Measurements from ENCODE around the gene LHFPL6. TPM values are rescaled to one million over a fixed set of nuclear protein-coding genes. Genes with fewer than 3 reads are reported as not detected.

Gene LHFPL6
- total and polyA plus RNA-seq, 4 donors, result 22.7 to 115 (median 36.1) TPM

GRCh38 chr13:39556866-39557265, 46.1 kb downstream of the LHFPL6 start:
- H3K27me3 ChIP-seq (ENCODE audit: control insufficient read depth in 3 of 3, insufficient read depth in 3 of 3, low read length in 2 of 3), result no peaks in the 10 kb centered on the region
- H3K9ac ChIP-seq (ENCODE audit: insufficient read depth in 1 of 2, low read length in 2 of 2), result no peak overlapping the region
- DNase-seq (no peak), ATAC-seq (ENCODE audit: insufficient read depth, low FRiP score) (no peak)
- H3K4me1 ChIP-seq (ENCODE audit: control insufficient read depth in 5 of 5, insufficient read depth in 5 of 5, low read length in 5 of 5), result peaks cover 0 to 14% (median 7%) of the 10 kb centered on the region in 5 donors
- H3K27ac ChIP-seq (ENCODE audit: low read depth in 1 of 2, low read length in 1 of 2), result no peak overlapping the region
- 76 to 78% methylated on average over 1 of the region's 1 CpG for WGBS, 2 donors
- TF ChIP-seq CTCF (IDR thresholded peaks at IDR 0.05; ENCODE audit: control extremely low read depth, extremely low read depth), result no peak
- H3K4me3 ChIP-seq, result no peak overlapping the region
- peaks cover 0 to 11% (median 2%) of the 10 kb centered on the region in 4 donors for H3K36me3 ChIP-seq (ENCODE audit: control insufficient read depth in 4 of 4, insufficient read depth in 4 of 4, low read length in 4 of 4)
- no peaks in the 10 kb centered on the region for H3K9me3 ChIP-seq (ENCODE audit: control insufficient read depth in 4 of 4, insufficient read depth in 3 of 4, low read length in 3 of 4)

GRCh38 chr13:39554371-39554770, 48.6 kb downstream of the LHFPL6 start:
- H3K4me1 ChIP-seq (ENCODE audit: control insufficient read depth in 5 of 5, insufficient read depth in 5 of 5, low read length in 5 of 5), result peaks cover 0 to 12% (median 4%) of the 10 kb centered on the region in 5 donors
- no peak overlapping the region for H3K27ac ChIP-seq (ENCODE audit: low read depth in 1 of 2, low read length in 1 of 2)
- H3K9ac ChIP-seq (ENCODE audit: insufficient read depth in 1 of 2, low read length in 2 of 2), result no peak overlapping the region
- H3K36me3 ChIP-seq (ENCODE audit: control insufficient read depth in 4 of 4, insufficient read depth in 4 of 4, low read length in 4 of 4), result peaks cover 0 to 11% (median 3%) of the 10 kb centered on the region in 4 donors
- no peaks in the 10 kb centered on the region for H3K27me3 ChIP-seq (ENCODE audit: control insufficient read depth in 3 of 3, insufficient read depth in 3 of 3, low read length in 2 of 3)
- ATAC-seq (ENCODE audit: insufficient read depth, low FRiP score), result no peak
- no peak for TF ChIP-seq CTCF (IDR thresholded peaks at IDR 0.05; ENCODE audit: control extremely low read depth, extremely low read depth)
- 89 to 91% methylated on average over 3 of the region's 3 CpGs for WGBS, 2 donors
- H3K9me3 ChIP-seq (ENCODE audit: control insufficient read depth in 4 of 4, insufficient read depth in 3 of 4, low read length in 3 of 4), result no peaks in the 10 kb centered on the region
- DNase-seq, result no peak
- no peak overlapping the region for H3K4me3 ChIP-seq

- no peaks in the 10 kb centered on the region for H3K27me3 ChIP-seq (ENCODE audit: control insufficient read depth in 3 of 3, insufficient read depth in 3 of 3, low read length in 2 of 3)
- ATAC-seq (ENCODE audit: insufficient read depth, low FRiP score), result no peak
- WGBS, 2 donors, result 94 to 97% methylated on average over 2 of the region's 2 CpGs
- no peaks in the 10 kb centered on the region for H3K9me3 ChIP-seq (ENCODE audit: control insufficient read depth in 4 of 4, insufficient read depth in 3 of 4, low read length in 3 of 4)
- peaks cover 0 to 11% (median 4%) of the 10 kb centered on the region in 5 donors for H3K4me1 ChIP-seq (ENCODE audit: control insufficient read depth in 5 of 5, insufficient read depth in 5 of 5, low read length in 5 of 5)
- H3K36me3 ChIP-seq (ENCODE audit: control insufficient read depth in 4 of 4, insufficient read depth in 4 of 4, low read length in 4 of 4), result peaks cover 0 to 1% (median 0%) of the 10 kb centered on the region in 4 donors
- H3K27ac ChIP-seq (ENCODE audit: low read depth in 1 of 2, low read length in 1 of 2), result no peak overlapping the region
- no peak overlapping the region for H3K9ac ChIP-seq (ENCODE audit: insufficient read depth in 1 of 2, low read length in 2 of 2)
- no peak for TF ChIP-seq CTCF (IDR thresholded peaks at IDR 0.05; ENCODE audit: control extremely low read depth, extremely low read depth)
- DNase-seq, result peak in 2 of 3 donors; percentile 21 to 43
- no peak overlapping the region for H3K4me3 ChIP-seq
Observed at GRCh38 chr13:39552246-39552645, 50.7 kb downstream of the LHFPL6 start.

- Histone ChIP-seq H3K36me3 (ENCODE audit: control insufficient read depth in 4 of 4, insufficient read depth in 4 of 4, low read length in 4 of 4) (peaks cover 0 to 1% (median 0%) of the 10 kb centered on the region in 4 donors), H3K4me3 (no peak overlapping the region), H3K27me3 (ENCODE audit: control insufficient read depth in 3 of 3, insufficient read depth in 3 of 3, low read length in 2 of 3) (no peaks in the 10 kb centered on the region), H3K9ac (ENCODE audit: insufficient read depth in 1 of 2, low read length in 2 of 2) (no peak overlapping the region), H3K27ac (ENCODE audit: low read depth in 1 of 2, low read length in 1 of 2) (no peak overlapping the region), H3K4me1 (ENCODE audit: control insufficient read depth in 5 of 5, insufficient read depth in 5 of 5, low read length in 5 of 5) (peaks cover 0 to 19% (median 4%) of the 10 kb centered on the region in 5 donors), H3K9me3 (ENCODE audit: control insufficient read depth in 4 of 4, insufficient read depth in 3 of 4, low read length in 3 of 4) (no peaks in the 10 kb centered on the region)
- no peak for TF ChIP-seq CTCF (IDR thresholded peaks at IDR 0.05; ENCODE audit: control extremely low read depth, extremely low read depth)
- no peak for DNase-seq
- no peak for ATAC-seq (ENCODE audit: insufficient read depth, low FRiP score)
Observed at GRCh38 chr13:39550931-39551330, 52.1 kb downstream of the LHFPL6 start.

All from lung (tissue), 12 donors.